Measurements from ENCODE around the gene ANKRD31. TPM values are rescaled to one million over a fixed set of nuclear protein-coding genes. Genes with fewer than 3 reads are reported as not detected.
"Not testable (repeated sequence)": the region's sequence is repeated elsewhere in the genome, so short reads cannot be mapped to it uniquely, and the experiment has no call there.

Gene ANKRD31
- total RNA-seq, 1 experiment from 2014 or later: 0.15 TPM

DNA sequence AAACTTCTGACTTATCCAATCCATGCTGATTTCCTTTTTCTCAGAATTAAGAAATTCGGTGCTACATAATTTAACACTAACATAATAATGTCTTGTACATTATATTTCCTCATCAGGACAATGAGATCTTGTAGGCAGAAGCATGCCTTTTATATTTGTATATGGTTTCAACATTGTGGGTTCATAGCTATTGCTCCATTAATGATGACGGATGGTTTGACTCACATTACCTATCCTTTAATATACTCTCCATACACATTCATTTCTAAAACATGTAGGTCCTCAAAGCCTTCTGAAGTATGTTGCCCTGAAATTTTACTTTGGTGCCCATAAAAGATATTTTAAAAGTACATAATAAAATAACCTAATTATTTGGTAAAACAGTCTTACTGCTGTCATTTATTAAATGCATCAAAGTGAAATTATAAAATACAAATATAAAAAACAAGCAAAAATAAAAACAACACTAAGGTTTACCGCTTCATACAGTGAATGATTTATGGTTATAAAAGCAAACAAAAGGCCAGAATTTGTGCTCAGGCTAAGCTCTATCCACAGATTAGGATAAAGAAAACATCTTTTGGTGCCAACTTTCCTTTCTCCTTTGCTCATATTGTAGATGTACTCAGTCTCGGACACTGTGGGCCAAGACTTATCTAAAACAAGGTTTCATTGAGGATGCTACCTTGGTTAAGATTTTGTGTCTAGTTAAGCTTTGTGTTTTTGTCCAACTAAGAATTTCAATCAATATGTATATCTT lies 123.1 kb downstream of the ANKRD31 start:
- no peak for DNase-seq (ENCODE audit: low spot score)
- Histone ChIP-seq H3K9me3 (ENCODE audit: low read depth, low read length, poor library complexity, severe bottlenecking) (no peaks in the 10 kb centered on the region), H3K27me3 (replicated peaks; ENCODE audit: insufficient read depth, low read depth, low read length, poor library complexity) (no peaks in the 10 kb centered on the region), H3K4me3 (ENCODE audit: low read depth, low read length, poor library complexity, severe bottlenecking) (no peak overlapping the region), H3K36me3 (ENCODE audit: insufficient read depth, low read length, poor library complexity, severe bottlenecking) (no peaks in the 10 kb centered on the region), H3K4me1 (ENCODE audit: insufficient read depth, low read length, poor library complexity, severe bottlenecking) (no peaks in the 10 kb centered on the region), H3K27ac (ENCODE audit: low read depth, low read length, poor library complexity, severe bottlenecking) (no peak overlapping the region)
- no TSS peak for BruUV-seq (replicated peaks)
- ChIA-PET CTCF (no interaction called here), POLR2A (ENCODE audit: low non-redundant PET) (interaction anchor here (0.5 kb wide), 1 partner anchor 27 kb away, joined by 3 read pairs; no protein-coding TSS in a partner anchor)
- intact Hi-C loops (cut with micrococcal nuclease; ENCODE audit: unreplicated experiment): no loop called here
- TF ChIP-seq, protein P1, sequence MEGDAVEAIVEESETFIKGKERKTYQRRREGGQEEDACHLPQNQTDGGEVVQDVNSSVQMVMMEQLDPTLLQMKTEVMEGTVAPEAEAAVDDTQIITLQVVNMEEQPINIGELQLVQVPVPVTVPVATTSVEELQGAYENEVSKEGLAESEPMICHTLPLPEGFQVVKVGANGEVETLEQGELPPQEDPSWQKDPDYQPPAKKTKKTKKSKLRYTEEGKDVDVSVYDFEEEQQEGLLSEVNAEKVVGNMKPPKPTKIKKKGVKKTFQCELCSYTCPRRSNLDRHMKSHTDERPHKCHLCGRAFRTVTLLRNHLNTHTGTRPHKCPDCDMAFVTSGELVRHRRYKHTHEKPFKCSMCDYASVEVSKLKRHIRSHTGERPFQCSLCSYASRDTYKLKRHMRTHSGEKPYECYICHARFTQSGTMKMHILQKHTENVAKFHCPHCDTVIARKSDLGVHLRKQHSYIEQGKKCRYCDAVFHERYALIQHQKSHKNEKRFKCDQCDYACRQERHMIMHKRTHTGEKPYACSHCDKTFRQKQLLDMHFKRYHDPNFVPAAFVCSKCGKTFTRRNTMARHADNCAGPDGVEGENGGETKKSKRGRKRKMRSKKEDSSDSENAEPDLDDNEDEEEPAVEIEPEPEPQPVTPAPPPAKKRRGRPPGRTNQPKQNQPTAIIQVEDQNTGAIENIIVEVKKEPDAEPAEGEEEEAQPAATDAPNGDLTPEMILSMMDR (conservative IDR thresholded peaks at IDR 0.05; ENCODE audit: low read depth, low read length): no peak
- TF ChIP-seq EZH2 (IDR thresholded peaks at IDR 0.05; ENCODE audit: borderline replicate concordance, low read depth, low read length, poor library complexity, severe bottlenecking): no peak

DNA sequence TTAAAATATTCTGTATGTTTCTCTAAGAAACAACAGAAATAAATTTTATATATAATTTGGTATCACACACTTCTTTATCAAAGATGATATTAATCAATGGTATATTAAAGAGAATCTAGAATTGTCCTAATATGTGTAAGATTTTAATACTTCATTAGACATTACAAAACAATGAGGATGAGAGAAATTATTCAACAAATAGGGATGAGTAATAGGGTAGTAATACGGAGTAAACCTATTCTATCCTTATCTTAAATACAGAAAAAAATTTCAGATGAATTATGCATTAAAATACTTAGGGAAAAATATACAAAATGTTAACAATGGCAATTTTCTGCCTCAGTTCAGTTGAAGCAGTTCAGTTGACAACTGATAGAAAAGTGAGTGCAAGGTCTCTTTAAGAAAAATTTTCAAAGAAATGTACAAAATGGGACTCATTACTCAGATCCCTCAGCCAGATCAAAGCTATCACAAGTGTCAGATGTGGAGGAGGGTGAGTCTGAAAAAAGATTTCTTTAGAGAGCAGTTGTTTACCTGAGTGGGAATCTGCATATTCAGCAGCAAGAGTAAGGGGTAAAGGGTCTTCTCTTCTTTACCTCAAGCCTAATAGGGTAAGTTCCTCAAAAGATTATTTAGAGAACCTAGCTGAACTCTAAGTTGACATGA lies 127.6 kb downstream of the ANKRD31 start:
- Histone ChIP-seq H3K27me3 (replicated peaks; ENCODE audit: insufficient read depth, low read depth, low read length, poor library complexity) (peaks cover 6% of the 10 kb centered on the region), H3K4me3 (ENCODE audit: low read depth, low read length, poor library complexity, severe bottlenecking) (no peak overlapping the region), H3K36me3 (ENCODE audit: insufficient read depth, low read length, poor library complexity, severe bottlenecking) (no peaks in the 10 kb centered on the region), H3K27ac (ENCODE audit: low read depth, low read length, poor library complexity, severe bottlenecking) (no peak overlapping the region), H3K4me1 (ENCODE audit: insufficient read depth, low read length, poor library complexity, severe bottlenecking) (no peaks in the 10 kb centered on the region), H3K9me3 (ENCODE audit: low read depth, low read length, poor library complexity, severe bottlenecking) (no peaks in the 10 kb centered on the region)
- POLR2A ChIA-PET (ENCODE audit: low non-redundant PET): no interaction called here
- BruUV-seq (replicated peaks): no TSS peak
- intact Hi-C loops (cut with micrococcal nuclease; ENCODE audit: unreplicated experiment): no loop called here
- TF ChIP-seq EZH2 (IDR thresholded peaks at IDR 0.05; ENCODE audit: borderline replicate concordance, low read depth, low read length, poor library complexity, severe bottlenecking): no peak
- TF ChIP-seq, protein P1 (conservative IDR thresholded peaks at IDR 0.05; ENCODE audit: low read depth, low read length): no peak
- CTCF ChIA-PET: no interaction called here
- DNase-seq (ENCODE audit: low spot score): no peak

GRCh38 chr5:75108515-75108914 lies 128.2 kb downstream of the ANKRD31 start:
- ChIA-PET POLR2A (ENCODE audit: low non-redundant PET) (no interaction called here), CTCF (no interaction called here)
- intact Hi-C loops (cut with micrococcal nuclease; ENCODE audit: unreplicated experiment): no loop called here
- peaks cover 6% of the 10 kb centered on the region for H3K27me3 ChIP-seq (replicated peaks; ENCODE audit: insufficient read depth, low read depth, low read length, poor library complexity)
- TF ChIP-seq, protein P1 (conservative IDR thresholded peaks at IDR 0.05; ENCODE audit: low read depth, low read length): no peak
- no peak for TF ChIP-seq EZH2 (IDR thresholded peaks at IDR 0.05; ENCODE audit: borderline replicate concordance, low read depth, low read length, poor library complexity, severe bottlenecking)
- no peaks in the 10 kb centered on the region for H3K9me3 ChIP-seq (ENCODE audit: low read depth, low read length, poor library complexity, severe bottlenecking)
- no peak overlapping the region for H3K4me3 ChIP-seq (ENCODE audit: low read depth, low read length, poor library complexity, severe bottlenecking)
- H3K36me3 ChIP-seq (ENCODE audit: insufficient read depth, low read length, poor library complexity, severe bottlenecking): no peaks in the 10 kb centered on the region
- H3K27ac ChIP-seq (ENCODE audit: low read depth, low read length, poor library complexity, severe bottlenecking): no peak overlapping the region
- DNase-seq (ENCODE audit: low spot score): no peak
- BruUV-seq (replicated peaks): no TSS peak
- H3K4me1 ChIP-seq (ENCODE audit: insufficient read depth, low read length, poor library complexity, severe bottlenecking): no peaks in the 10 kb centered on the region

- H3K27me3 ChIP-seq (replicated peaks; ENCODE audit: insufficient read depth, low read depth, low read length, poor library complexity); CTCF ChIA-PET; BruUV-seq (replicated peaks); H3K4me1 ChIP-seq (ENCODE audit: insufficient read depth, low read length, poor library complexity, severe bottlenecking); intact Hi-C loops (cut with micrococcal nuclease; ENCODE audit: unreplicated experiment); H3K9me3 ChIP-seq (ENCODE audit: low read depth, low read length, poor library complexity, severe bottlenecking); POLR2A ChIA-PET (ENCODE audit: low non-redundant PET); H3K4me3 ChIP-seq (ENCODE audit: low read depth, low read length, poor library complexity, severe bottlenecking); H3K36me3 ChIP-seq (ENCODE audit: insufficient read depth, low read length, poor library complexity, severe bottlenecking); H3K27ac ChIP-seq (ENCODE audit: low read depth, low read length, poor library complexity, severe bottlenecking): not testable (repeated sequence)
- peak; percentile 13 for DNase-seq (ENCODE audit: low spot score)
Observed at GRCh38 chr5:75095956-75096355, 140.7 kb downstream of the ANKRD31 start.

All from A673 (cell line).